ENCODE results near the gene DUSP9. TPM values are rescaled to one million over a fixed set of nuclear protein-coding genes. Genes with fewer than 3 reads are reported as not detected.
A peak's percentile ranks its signal among the peaks of the same experiment; 100 is the strongest.

DUSP9 gene
- polyA plus RNA-seq (0.94 and 3.2 TPM in 2 replicates), polyA minus RNA-seq (0.73 and 0.93 TPM in 2 replicates)

- H3K4me2 ChIP-seq (ENCODE audit: low read length), result no peak within 1 kb of the TSS
- no peak within 1 kb of the TSS for H3K9ac ChIP-seq (ENCODE audit: low read length)
- H4K20me1 ChIP-seq (ENCODE audit: insufficient read depth), result no peaks in the 10 kb centered on the region
- no peak within 1 kb of the TSS for H2AFZ ChIP-seq (ENCODE audit: low read depth, low read length)
- H3K27me3 ChIP-seq (ENCODE audit: insufficient read depth, low read depth, low read length), result peaks cover 59% of the 10 kb centered on the region
- H3K9me3 ChIP-seq (ENCODE audit: low read length), result no peaks in the 10 kb centered on the region
- TF ChIP-seq EZH2 (IDR thresholded peaks at IDR 0.05; ENCODE audit: borderline replicate concordance, insufficient read depth, low read length, poor library complexity, severe bottlenecking) (no peak), TAF1 (IDR thresholded peaks at IDR 0.05; ENCODE audit: low read depth) (no peak), SMC3 (conservative IDR thresholded peaks at IDR 0.05; ENCODE audit: poor library complexity) (no peak), POLR2AphosphoS5 (IDR thresholded peaks at IDR 0.05) (no peak), REST (IDR thresholded peaks at IDR 0.05; ENCODE audit: borderline replicate concordance) (no peak), CTCF (IDR thresholded peaks at IDR 0.05; ENCODE audit: poor library complexity, severe bottlenecking) (no peak), RAD21 (conservative IDR thresholded peaks at IDR 0.05) (no peak), MXI1 (conservative IDR thresholded peaks at IDR 0.05; ENCODE audit: poor library complexity, severe bottlenecking) (no peak), EP300 (conservative IDR thresholded peaks at IDR 0.05; ENCODE audit: poor library complexity, severe bottlenecking) (no peak)
- H3K4me3 ChIP-seq (ENCODE audit: low read length), result no peak within 1 kb of the TSS
- no peaks in the 10 kb centered on the region for H3K9me2 ChIP-seq (ENCODE audit: insufficient read depth, low read length)
- H3K27ac ChIP-seq (ENCODE audit: low read length), result no peak within 1 kb of the TSS
- no peaks in the 10 kb centered on the region for H3K36me3 ChIP-seq (ENCODE audit: insufficient read depth, low read length)
- H3K79me2 ChIP-seq (replicated peaks; ENCODE audit: insufficient read depth, low read length), result no peaks in the 10 kb centered on the region
- no peaks in the 10 kb centered on the region for H3F3A ChIP-seq (ENCODE audit: insufficient read depth, low read length, poor library complexity, severe bottlenecking)
Observed at GRCh38 chrX:153646620-153647373, at the start of gene DUSP9. TSS of gene DUSP9 (plus strand) at chrX:153647203. CDS start at chrX:153647954, 751 bp downstream.

- H4K20me1 ChIP-seq (ENCODE audit: insufficient read depth), result no peaks in the 10 kb centered on the region
- H3K36me3 ChIP-seq (ENCODE audit: insufficient read depth, low read length), result no peaks in the 10 kb centered on the region
- no peaks in the 10 kb centered on the region for H3K9me2 ChIP-seq (ENCODE audit: insufficient read depth, low read length)
- TF ChIP-seq TAF1 (IDR thresholded peaks at IDR 0.05; ENCODE audit: low read depth) (no peak), MXI1 (conservative IDR thresholded peaks at IDR 0.05; ENCODE audit: poor library complexity, severe bottlenecking) (peak; percentile 24)
- peak within 1 kb of the TSS; percentile 64 for H3K27ac ChIP-seq (ENCODE audit: low read length)
- no peaks in the 10 kb centered on the region for H3K9me3 ChIP-seq (ENCODE audit: low read length)
- no peaks in the 10 kb centered on the region for H3K79me2 ChIP-seq (replicated peaks; ENCODE audit: insufficient read depth, low read length)
- no peak within 1 kb of the TSS for H2AFZ ChIP-seq (ENCODE audit: low read depth, low read length)
- H3K4me2 ChIP-seq (ENCODE audit: low read length), result peak within 1 kb of the TSS; percentile 73
- H3F3A ChIP-seq (ENCODE audit: insufficient read depth, low read length, poor library complexity, severe bottlenecking), result no peaks in the 10 kb centered on the region
- no peaks in the 10 kb centered on the region for H3K27me3 ChIP-seq (ENCODE audit: insufficient read depth, low read depth, low read length)
- peak within 1 kb of the TSS; percentile 75 for H3K9ac ChIP-seq (ENCODE audit: low read length)
- peak within 1 kb of the TSS; percentile 78 for H3K4me3 ChIP-seq (ENCODE audit: low read length)
Observed at GRCh38 chrX:153598541-153599191, 48.3 kb upstream of the DUSP9 start, which contains the start of gene CCNQ. TSS of gene CCNQ (minus strand) at chrX:153599139. CDS start at chrX:153599073, 66 bp downstream.

Data from neural cell (in vitro differentiated cells).